B cell (primary cell): ENCODE results near the gene PAM16. TPM values are rescaled to one million over a fixed set of nuclear protein-coding genes. Genes with fewer than 3 reads are reported as not detected.
A peak's percentile ranks its signal among the peaks of the same experiment; 100 is the strongest.

ENCODE experiments used
- ATAC-seq: fragments of 200-7000 bp; cut with Tn5 transposase; one replicate; pipeline ENCODE4 v1.10.0; 2021; ENCODE audit warnings: low read depth, mild to moderate bottlenecking, moderate number of reproducible peaks, moderate library complexity
- CTCF ChIA-PET: fragments of 350-600 bp; sonication (Branson Sonifier 250); formaldehyde crosslinking; loops from one replicate; lab custom pipeline; 2021; ENCODE audit warnings: antibody characterized with exemption, inconsistent platforms; lab: Charles Lee
- POLR2A ChIA-PET: fragments of 350-600 bp; sonication (Branson Sonifier 250); formaldehyde crosslinking; loops from one replicate; lab custom pipeline; 2021; ENCODE audit warnings: antibody characterized with exemption; lab: Charles Lee
- DNase-seq: peaks from one replicate; pipeline ENCODE4 v3.0.0; 2013
- H2AFZ ChIP-seq: 2 replicates; pipeline ENCODE4 v1.6.1; 2012; ENCODE audit warnings: mild to moderate bottlenecking, low read depth, low read length; ENCODE audit not compliant: insufficient read depth, poor library complexity, severe bottlenecking
- H3K27ac ChIP-seq, 2 donors: 1 replicate in 1 of 2; 2 replicates in 1 of 2; pipeline ENCODE4 v1.5.1; 2012 to 2013; ENCODE audit warnings: low read length in 2 of 2, mild to moderate bottlenecking in 2 of 2, moderate library complexity in 1 of 2
- H3K27me3 ChIP-seq, 4 experiments: fragments of 200-600 bp in 1 of 4; sonication (generic) in 1 of 4; replicated peaks in 1 of 4; 1 replicate in 2 of 4; 2 replicates in 2 of 4; pipeline versions ENCODE4 v1.6.1 to v1.7.0; 2013 to 2016; ENCODE audit warnings: low read length in 3 of 4, mild to moderate bottlenecking in 2 of 4, mixed read lengths in 1 of 4, moderate library complexity in 1 of 4; ENCODE audit not compliant: insufficient read depth in 4 of 4, control insufficient read depth in 3 of 4; ENCODE audit errors: control extremely low read depth in 1 of 4
- H3K36me3 ChIP-seq, 2 experiments: replicated peaks in 1 of 2; 1 replicate in 1 of 2; 2 replicates in 1 of 2; pipeline versions ENCODE4 v1.6.1 to v1.7.1; 2013; ENCODE audit warnings: low read length in 1 of 2; ENCODE audit not compliant: insufficient read depth in 2 of 2, control insufficient read depth in 1 of 2; ENCODE audit errors: control extremely low read depth in 1 of 2, extremely low read depth in 1 of 2
- H3K4me1 ChIP-seq, 2 donors: fragments of 200-600 bp in 1 of 2; sonication (generic) in 1 of 2; 1 replicate in 1 of 2; 2 replicates in 1 of 2; pipeline versions ENCODE4 v1.5.1 to v1.6.1; 2013 to 2017; ENCODE audit warnings: low read length in 2 of 2; ENCODE audit not compliant: control insufficient read depth in 2 of 2, insufficient read depth in 2 of 2
- H3K4me2 ChIP-seq: replicated peaks from 2 replicates; pipeline ENCODE3; 2012; ENCODE audit warnings: mild to moderate bottlenecking, low read depth, low read length; ENCODE audit not compliant: poor library complexity, severe bottlenecking
- H3K4me3 ChIP-seq, 5 experiments: fragments of 200-600 bp in 1 of 5; sonication (generic) in 1 of 5; 1 replicate in 3 of 5; 2 replicates in 2 of 5; pipeline versions ENCODE4 v1.5.1 to v1.7.0; 2011 to 2016; ENCODE audit warnings: low read length in 4 of 5, mild to moderate bottlenecking in 4 of 5, low read depth in 2 of 5, control low read depth in 1 of 5, moderate library complexity in 1 of 5; ENCODE audit not compliant: insufficient read depth in 1 of 5; ENCODE audit errors: control extremely low read depth in 1 of 5, extremely low read depth in 1 of 5
- H3K79me2 ChIP-seq: fragments of 200-600 bp; sonication (generic); one replicate; pipeline ENCODE4 v1.6.0; 2016; ENCODE audit warnings: low read length; ENCODE audit not compliant: control insufficient read depth, insufficient read depth
- H3K9ac ChIP-seq: fragments of 200-600 bp; sonication (generic); 2 replicates; pipeline ENCODE4 v1.6.1; 2017; ENCODE audit warnings: mild to moderate bottlenecking, low read length, moderate library complexity
- H3K9me3 ChIP-seq, 3 donors: one replicate each; pipeline versions ENCODE4 v1.6.1 to v1.7.1; 2013; ENCODE audit warnings: low read length in 2 of 3; ENCODE audit not compliant: control insufficient read depth in 2 of 3, insufficient read depth in 1 of 3; ENCODE audit errors: control extremely low read depth in 1 of 3
- H4K20me1 ChIP-seq: 2 replicates; pipeline ENCODE4 v1.6.0; 2012; ENCODE audit warnings: mild to moderate bottlenecking, low read length; ENCODE audit not compliant: insufficient read depth, control insufficient read depth, poor library complexity, severe bottlenecking
- H3K27ac Mint-ChIP-seq: one replicate; pipeline ENCODE4 v1.8.0; 2021; ENCODE audit warnings: mixed read lengths
- H3K27me3 Mint-ChIP-seq: one replicate; pipeline ENCODE4 v1.8.0; 2021; ENCODE audit warnings: mixed read lengths
- H3K4me1 Mint-ChIP-seq: one replicate; pipeline ENCODE4 v1.8.0; 2021; ENCODE audit warnings: mixed read lengths
- H3K4me3 Mint-ChIP-seq: one replicate; pipeline ENCODE4 v1.8.0; 2021; ENCODE audit warnings: mixed read lengths
- H3K9me3 Mint-ChIP-seq: one replicate; pipeline ENCODE4 v1.8.0; 2022; ENCODE audit warnings: mixed read lengths; ENCODE audit not compliant: insufficient read depth
- EZH2 ChIP-seq: IDR thresholded peaks from 2 replicates; pipeline ENCODE4 v1.6.1; 2012; ENCODE audit warnings: borderline replicate concordance, low read depth, mild to moderate bottlenecking, moderate library complexity, low read length; ENCODE audit not compliant: insufficient read depth, poor library complexity, severe bottlenecking
- WGBS: methylation state at CpG from one replicate; pipeline ENCODE4 v1.1.5; 2013; ENCODE audit warnings: missing lambda C conversion rate; ENCODE audit not compliant: insufficient coverage; 5-methylcytosine and 5-hydroxymethylcytosine counted together
- intact Hi-C: fragments of 100-400 bp; cut with micrococcal nuclease; formaldehyde crosslinking; loops from one replicate; pipeline ENCODE4 v1.10.0; 2022
- polyA plus RNA-seq: library from polyadenylated mRNA; depleted of rRNA; stranded (reverse); fragments of >200 nt; gene quantifications from 2 replicates; pipeline ENCODE4 v1.2.3, GENCODE V29; 2012
- total RNA-seq, 2 donors: library from RNA; stranded (reverse); fragments of 120-200 nt in 1 of 2; gene quantifications; 1 replicate in 1 of 2; 2 replicates in 1 of 2; pipeline versions ENCODE4 v1.2.3 to v1.2.4, GENCODE V29; 2013 to 2022
- TF ChIP-seq, protein P1 (sequence below): fragments of 200-600 bp; IDR thresholded peaks from one replicate; pipeline ENCODE4 v1.8.0; 2022; ENCODE audit warnings: antibody characterized with exemption, mild to moderate bottlenecking

The PAM16 gene
- total and polyA plus RNA-seq, 2 donors (not counting 1 experiment from before 2014, with no cell fraction given) = 57.3 to 64.1 TPM

DNA sequence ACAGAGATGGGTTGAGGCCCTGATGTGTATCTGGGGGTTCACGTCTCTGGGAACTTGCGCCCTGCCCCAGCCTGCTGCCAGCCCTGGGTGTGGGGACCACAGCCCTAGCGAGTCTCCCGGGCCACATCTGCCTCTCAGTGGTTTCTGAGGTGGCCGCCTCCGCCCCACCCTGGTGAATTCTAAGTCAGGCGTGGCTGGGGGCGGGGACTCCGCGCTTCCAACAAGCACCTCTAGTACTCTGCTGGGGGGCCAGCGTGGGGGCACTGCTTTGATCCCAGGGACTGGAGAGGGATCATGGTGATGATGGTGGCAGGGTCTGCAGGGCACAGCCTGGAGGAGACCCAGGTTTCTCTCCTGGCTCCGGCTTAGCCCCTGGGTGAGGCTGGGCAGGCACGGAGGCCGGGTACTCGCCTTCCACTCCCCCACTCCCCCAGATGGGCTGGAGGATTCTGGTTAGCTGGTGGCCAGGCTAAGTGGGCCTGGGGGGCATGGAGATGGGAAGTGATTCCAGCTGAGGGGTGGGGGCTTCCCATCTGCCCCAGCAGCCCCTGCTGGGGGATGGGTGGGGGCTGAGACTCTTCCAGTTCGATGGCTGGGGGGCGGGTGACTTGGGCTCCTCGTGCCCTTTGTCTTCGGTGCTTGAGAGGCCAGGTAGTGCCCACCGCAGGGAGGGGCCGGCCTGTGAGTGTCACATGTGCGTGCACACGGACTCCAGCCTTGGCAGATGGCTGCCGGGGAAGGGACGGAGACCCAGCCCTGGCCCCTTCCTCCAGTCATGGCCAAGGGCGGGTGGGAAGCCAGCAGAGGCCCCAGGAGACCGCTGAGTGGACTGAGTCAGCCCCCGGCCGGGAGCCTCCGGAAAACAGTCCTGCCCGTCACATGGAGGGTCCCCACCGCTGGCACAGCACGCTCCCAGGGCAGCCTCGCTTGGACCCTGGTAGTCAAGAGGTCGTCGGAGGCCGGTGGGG, 31.4 kb downstream of the PAM16 start:
- H4K20me1 ChIP-seq = no peaks in the 10 kb centered on the region
- no peak overlapping the region for H2AFZ ChIP-seq
- no peak for TF ChIP-seq EZH2
- TF ChIP-seq, protein P1, sequence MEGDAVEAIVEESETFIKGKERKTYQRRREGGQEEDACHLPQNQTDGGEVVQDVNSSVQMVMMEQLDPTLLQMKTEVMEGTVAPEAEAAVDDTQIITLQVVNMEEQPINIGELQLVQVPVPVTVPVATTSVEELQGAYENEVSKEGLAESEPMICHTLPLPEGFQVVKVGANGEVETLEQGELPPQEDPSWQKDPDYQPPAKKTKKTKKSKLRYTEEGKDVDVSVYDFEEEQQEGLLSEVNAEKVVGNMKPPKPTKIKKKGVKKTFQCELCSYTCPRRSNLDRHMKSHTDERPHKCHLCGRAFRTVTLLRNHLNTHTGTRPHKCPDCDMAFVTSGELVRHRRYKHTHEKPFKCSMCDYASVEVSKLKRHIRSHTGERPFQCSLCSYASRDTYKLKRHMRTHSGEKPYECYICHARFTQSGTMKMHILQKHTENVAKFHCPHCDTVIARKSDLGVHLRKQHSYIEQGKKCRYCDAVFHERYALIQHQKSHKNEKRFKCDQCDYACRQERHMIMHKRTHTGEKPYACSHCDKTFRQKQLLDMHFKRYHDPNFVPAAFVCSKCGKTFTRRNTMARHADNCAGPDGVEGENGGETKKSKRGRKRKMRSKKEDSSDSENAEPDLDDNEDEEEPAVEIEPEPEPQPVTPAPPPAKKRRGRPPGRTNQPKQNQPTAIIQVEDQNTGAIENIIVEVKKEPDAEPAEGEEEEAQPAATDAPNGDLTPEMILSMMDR = no peak
- H3K27ac ChIP-seq = no peak overlapping the region
- WGBS = 65% methylated on average over 33 of the region's 37 CpGs
- H3K27me3 ChIP-seq = peaks cover 0 to 34% (median 14%) of the 10 kb centered on the region in 4 experiments
- Mint-ChIP-seq H3K9me3 (no peaks in the 10 kb centered on the region), H3K4me3 (peak overlapping the region; percentile 39), H3K27ac (no peak overlapping the region), H3K27me3 (peaks cover 3% of the 10 kb centered on the region), H3K4me1 (peaks cover 10% of the 10 kb centered on the region)
- intact Hi-C loops = no loop called here
- POLR2A ChIA-PET = no interaction called here
- H3K9me3 ChIP-seq = peaks cover 0 to 9% (median 0%) of the 10 kb centered on the region in 3 donors
- no peaks in the 10 kb centered on the region for H3K79me2 ChIP-seq
- DNase-seq = peak; percentile 77
- H3K9ac ChIP-seq = no peak overlapping the region
- H3K4me3 ChIP-seq = no peak overlapping the region
- H3K4me1 ChIP-seq = peaks cover 22 to 27% of the 10 kb centered on the region in 2 donors
- H3K36me3 ChIP-seq = no peaks in the 10 kb centered on the region
- H3K4me2 ChIP-seq = peak overlapping the region; percentile 59
- peak; percentile 67 for ATAC-seq
- CTCF ChIA-PET = no interaction called here

DNA sequence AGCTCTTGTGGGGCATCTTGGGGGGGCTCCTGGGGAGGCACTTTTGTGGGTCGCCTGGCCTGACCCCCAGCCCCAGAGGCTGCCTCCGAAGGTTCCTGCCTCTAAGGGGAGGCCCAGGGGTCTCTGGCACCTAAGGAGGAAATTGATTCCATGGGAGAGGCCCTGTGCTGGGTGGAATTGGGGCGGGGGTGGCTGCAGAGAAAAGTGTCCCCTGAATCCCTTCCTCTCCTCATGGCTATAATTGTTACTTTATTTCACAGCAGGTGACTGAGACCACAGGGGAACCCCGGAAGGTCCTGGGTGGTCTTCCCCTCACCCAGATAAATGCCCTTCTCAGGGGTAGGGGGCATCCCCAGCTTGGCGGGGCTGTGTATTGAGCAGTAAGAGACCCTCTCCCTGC, 32.2 kb downstream of the PAM16 start:
- Mint-ChIP-seq H3K27ac (no peak overlapping the region), H3K9me3 (no peaks in the 10 kb centered on the region), H3K4me1 (peaks cover 18% of the 10 kb centered on the region), H3K27me3 (peaks cover 11% of the 10 kb centered on the region), H3K4me3 (no peak overlapping the region)
- H3K4me1 ChIP-seq = peaks cover 26 to 32% of the 10 kb centered on the region in 2 donors
- DNase-seq (no peak), ATAC-seq (no peak)
- intact Hi-C loops = no loop called here
- no peak for TF ChIP-seq EZH2
- TF ChIP-seq, protein P1 = no peak
- peaks cover 0 to 42% (median 18%) of the 10 kb centered on the region in 4 experiments for H3K27me3 ChIP-seq
- ChIA-PET CTCF (interaction anchor here (15.7 kb wide), 1 partner anchor 10 kb away, joined by 165 read pairs; no protein-coding TSS in a partner anchor), POLR2A (no interaction called here)
- peaks cover 0 to 12% (median 0%) of the 10 kb centered on the region in 3 donors for H3K9me3 ChIP-seq
- H3K27ac ChIP-seq = no peak overlapping the region
- H3K79me2 ChIP-seq = no peaks in the 10 kb centered on the region
- no peaks in the 10 kb centered on the region for H4K20me1 ChIP-seq
- 100% methylated on average over 1 of the region's 5 CpGs for WGBS
- no peak overlapping the region for H3K4me3 ChIP-seq
- no peaks in the 10 kb centered on the region for H3K36me3 ChIP-seq
- no peak overlapping the region for H2AFZ ChIP-seq
- no peak overlapping the region for H3K9ac ChIP-seq
- H3K4me2 ChIP-seq = peak overlapping the region; percentile 59
